Fibroblast of mammary gland (primary cell): ENCODE data around the gene PTN.

Experiments
- DNase-seq: peaks from one replicate; pipeline ENCODE4 v3.0.0-alpha.2; 2010; ENCODE audit warnings: low read depth
- H3K4me3 ChIP-seq: 2 replicates; pipeline ENCODE4 v1.5.1; 2011; ENCODE audit warnings: low read depth, mild to moderate bottlenecking, low read length, moderate library complexity; ENCODE audit not compliant: control insufficient read depth
- CTCF ChIP-seq: conservative IDR thresholded peaks from 2 replicates; pipeline ENCODE4 v1.5.1; 2011; ENCODE audit warnings: low read depth, low read length, inconsistent platforms; ENCODE audit not compliant: control insufficient read depth, insufficient read depth

Gene PTN

DNA sequence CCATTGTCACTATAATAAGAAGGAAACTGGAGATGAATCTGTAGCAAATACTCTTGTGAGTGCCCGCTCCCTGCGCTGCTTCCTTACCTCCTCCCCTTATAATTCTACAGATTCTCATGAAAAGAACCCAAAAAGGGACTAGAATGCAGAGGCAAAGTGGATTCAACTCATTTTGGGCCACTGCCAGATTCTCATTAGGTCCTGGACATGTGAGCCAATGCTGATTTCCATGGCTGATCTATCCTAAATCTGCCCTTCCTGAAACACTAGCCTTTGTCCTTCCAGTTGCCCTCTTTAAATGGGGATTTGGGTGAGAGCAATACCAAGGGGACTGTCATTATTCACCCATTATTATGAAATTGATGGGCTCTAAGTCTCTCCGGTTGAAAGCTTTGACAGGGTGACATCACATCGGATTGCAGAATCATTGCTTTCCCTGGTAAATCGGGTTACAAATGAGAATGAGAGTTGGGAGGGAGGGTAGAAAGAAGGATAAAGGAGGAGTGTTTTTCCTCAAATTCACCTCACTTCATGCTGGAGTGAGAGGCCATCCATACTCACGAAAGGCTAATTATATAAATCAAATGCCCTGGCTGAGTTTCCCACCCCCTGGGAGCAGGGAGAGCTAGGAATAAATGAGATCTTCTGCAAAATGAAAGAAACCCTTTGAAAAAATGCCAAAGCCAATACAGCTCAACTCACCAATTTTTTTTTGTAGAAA lies 37.5 kb downstream of the PTN start:
- no peak for TF ChIP-seq CTCF
- no peak for DNase-seq

DNA sequence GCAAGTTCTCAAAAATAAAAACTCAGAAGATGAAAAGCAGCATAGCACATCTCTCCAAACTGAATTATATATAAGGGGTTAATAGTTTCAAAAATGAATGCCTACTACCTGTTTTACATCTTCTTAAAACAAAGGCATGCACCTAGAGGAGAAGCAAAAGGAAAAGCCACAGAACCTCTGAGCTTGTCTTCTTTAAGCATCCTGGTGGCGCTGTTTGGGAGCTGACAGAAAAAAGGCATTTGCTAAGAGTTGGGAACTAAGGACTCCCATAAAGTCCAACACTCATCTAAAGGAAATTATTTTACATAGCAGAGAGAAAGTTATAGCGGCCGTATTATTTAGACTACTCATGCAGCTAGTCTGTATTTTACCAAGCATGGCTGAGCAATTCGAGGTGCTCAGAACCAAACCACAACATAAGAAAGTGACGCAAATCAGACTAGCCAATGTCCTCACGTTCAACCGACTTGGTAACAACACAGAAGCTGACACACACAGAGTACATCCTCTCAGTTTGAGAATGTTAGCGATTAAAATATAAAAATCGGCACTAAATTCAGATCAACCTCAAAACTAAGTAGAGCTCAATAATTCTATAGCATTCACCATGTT lies 38.8 kb downstream of the PTN start:
- TF ChIP-seq CTCF = no peak
- DNase-seq = no peak

More for the DNA sequence above, 37.5 kb downstream of the PTN start:
- no peak overlapping the region for H3K4me3 ChIP-seq

DNA sequence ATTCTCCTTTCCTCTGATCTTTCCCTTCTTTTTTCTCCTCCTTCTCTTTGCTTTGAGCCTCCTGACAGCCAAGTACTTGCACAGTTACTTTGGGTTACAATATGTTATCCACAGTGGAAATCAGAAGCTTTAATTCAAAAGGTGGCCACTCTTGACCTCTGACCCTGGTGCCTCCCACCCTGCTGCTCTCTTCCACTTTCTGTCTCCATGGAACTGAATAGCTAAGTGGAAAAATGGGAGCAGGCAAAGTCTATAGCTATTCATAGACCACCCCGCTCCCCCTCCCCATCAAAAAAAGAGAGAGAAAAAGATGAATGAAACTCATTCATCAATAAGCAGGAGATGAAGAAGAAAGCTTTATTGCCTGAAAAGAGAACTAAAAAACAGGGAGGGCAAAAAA lies 39.4 kb downstream of the PTN start:
- no peak for DNase-seq
- no peak overlapping the region for H3K4me3 ChIP-seq
- no peak for TF ChIP-seq CTCF

More for the DNA sequence above, 38.8 kb downstream of the PTN start:
- H3K4me3 ChIP-seq = no peak overlapping the region

DNA sequence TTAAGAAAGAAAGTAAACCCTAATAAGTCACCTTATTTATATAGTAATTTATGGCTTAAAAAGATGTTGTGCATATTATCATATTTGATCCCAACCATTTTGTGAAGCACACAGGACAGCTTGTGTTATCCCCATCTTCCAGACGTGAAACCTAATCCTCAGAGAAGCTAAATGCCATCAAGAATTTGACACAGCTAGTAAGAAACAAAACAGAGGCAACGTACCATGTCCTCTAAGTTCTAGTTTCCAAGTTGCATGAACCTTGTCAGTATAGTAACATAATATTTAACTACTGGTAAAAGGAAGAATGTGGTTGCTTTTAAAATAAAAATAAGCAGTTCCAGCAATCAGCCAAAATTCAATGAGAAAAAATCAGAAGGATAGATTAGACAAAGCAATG lies 41.5 kb downstream of the PTN start:
- no peak for DNase-seq
- no peak for TF ChIP-seq CTCF
- no peak overlapping the region for H3K4me3 ChIP-seq

GRCh38 chr7:137298464-137298794 lies 45.1 kb downstream of the PTN start:
- DNase-seq = no peak
- TF ChIP-seq CTCF = no peak
- H3K4me3 ChIP-seq = no peak overlapping the region

GRCh38 chr7:137297551-137298463 lies 45.7 kb downstream of the PTN start:
- no peak for DNase-seq
- no peak for TF ChIP-seq CTCF
- H3K4me3 ChIP-seq = no peak overlapping the region
